ENCODE data around the gene TUBB1.

The TUBB1 gene

GRCh38 chr20:59015411-59015810 is 3.8 kb upstream of the TUBB1 start:
- ChIA-PET CTCF (no interaction called here), POLR2A (interaction anchor here (5.1 kb wide), 1 partner anchor 17 kb away, joined by 19 read pairs; the partner anchor contains the start of gene ATP5F1E)
- no peak overlapping the region for H3K4me3 ChIP-seq (ENCODE audit: low read depth, low read length)
- no peaks in the 10 kb centered on the region for H3K36me3 ChIP-seq (ENCODE audit: control insufficient read depth in 2 of 2, insufficient read depth in 1 of 2, low read length in 2 of 2)
- no peaks in the 10 kb centered on the region for H3K9me3 ChIP-seq (ENCODE audit: control insufficient read depth, insufficient read depth, low read depth, low read length)
- no peak for TF ChIP-seq ZNF391 (tag by site-specific recombination; IDR thresholded peaks at IDR 0.05; ENCODE audit: borderline replicate concordance, low read depth)
- TF ChIP-seq SETDB1 (IDR thresholded peaks at IDR 0.05; ENCODE audit: insufficient read length, low read length), result no peak
- TF ChIP-seq ZNF514 (tag by site-specific recombination; IDR thresholded peaks at IDR 0.05), result no peak
- TF ChIP-seq ZNF561 (tag by site-specific recombination; IDR thresholded peaks at IDR 0.05; ENCODE audit: borderline replicate concordance), result no peak
- no peak for TF ChIP-seq ZNF707 (tag by site-specific recombination; IDR thresholded peaks at IDR 0.05)
- no peak for TF ChIP-seq ZNF623 (tag by site-specific recombination; IDR thresholded peaks at IDR 0.05)
- no peak for TF ChIP-seq KLF8 (tag by site-specific recombination; IDR thresholded peaks at IDR 0.05)
- TF ChIP-seq ZSCAN5A (tag by site-specific recombination; IDR thresholded peaks at IDR 0.05), result no peak
- TF ChIP-seq ZNF510 (tag by site-specific recombination; IDR thresholded peaks at IDR 0.05; ENCODE audit: insufficient replicate concordance), result no peak
- no peak for TF ChIP-seq HOXD13 (CRISPR knock-in tag; IDR thresholded peaks at IDR 0.05; ENCODE audit: borderline replicate concordance)
- no peak for TF ChIP-seq ZNF585B (tag by site-specific recombination; IDR thresholded peaks at IDR 0.05)
- TF ChIP-seq KLF10 (tag by site-specific recombination; IDR thresholded peaks at IDR 0.05), result no peak
- TF ChIP-seq ZNF558 (tag by site-specific recombination; IDR thresholded peaks at IDR 0.05), result no peak
- TF ChIP-seq, protein P1, sequence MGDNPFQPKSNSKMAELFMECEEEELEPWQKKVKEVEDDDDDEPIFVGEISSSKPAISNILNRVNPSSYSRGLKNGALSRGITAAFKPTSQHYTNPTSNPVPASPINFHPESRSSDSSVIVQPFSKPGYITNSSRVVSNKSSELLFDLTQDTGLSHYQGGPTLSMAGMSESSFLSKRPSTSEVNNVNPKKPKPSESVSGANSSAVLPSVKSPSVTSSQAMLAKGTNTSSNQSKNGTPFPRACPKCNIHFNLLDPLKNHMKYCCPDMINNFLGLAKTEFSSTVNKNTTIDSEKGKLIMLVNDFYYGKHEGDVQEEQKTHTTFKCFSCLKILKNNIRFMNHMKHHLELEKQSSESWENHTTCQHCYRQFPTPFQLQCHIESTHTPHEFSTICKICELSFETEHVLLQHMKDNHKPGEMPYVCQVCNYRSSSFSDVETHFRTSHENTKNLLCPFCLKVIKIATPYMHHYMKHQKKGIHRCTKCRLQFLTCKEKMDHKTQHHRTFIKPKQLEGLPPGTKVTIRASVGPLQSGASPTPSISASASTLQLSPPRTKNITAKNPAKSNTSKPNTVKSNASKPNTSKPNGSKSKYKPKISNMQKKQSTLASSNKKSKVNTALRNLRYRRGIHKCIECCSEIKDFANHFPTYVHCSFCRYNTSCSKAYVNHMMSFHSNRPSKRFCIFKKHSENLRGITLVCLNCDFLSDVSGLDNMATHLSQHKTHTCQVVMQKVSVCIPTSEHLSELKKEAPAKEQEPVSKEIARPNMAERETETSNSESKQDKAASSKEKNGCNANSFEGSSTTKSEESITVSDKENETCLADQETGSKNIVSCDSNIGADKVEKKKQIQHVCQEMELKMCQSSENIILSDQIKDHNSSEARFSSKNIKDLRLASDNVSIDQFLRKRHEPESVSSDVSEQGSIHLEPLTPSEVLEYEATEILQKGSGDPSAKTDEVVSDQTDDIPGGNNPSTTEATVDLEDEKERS (tag by site-specific recombination; IDR thresholded peaks at IDR 0.05), result no peak
- no peak for TF ChIP-seq KLF16 (tag by site-specific recombination; IDR thresholded peaks at IDR 0.05)
- TF ChIP-seq ZEB2 (tag by site-specific recombination; IDR thresholded peaks at IDR 0.05), result no peak
- no peak for TF ChIP-seq ZNF658 (tag by site-specific recombination; IDR thresholded peaks at IDR 0.05)
- no peak for TF ChIP-seq HOXC10 (CRISPR knock-in tag; IDR thresholded peaks at IDR 0.05)
- no peak for TF ChIP-seq IKZF3 (tag by site-specific recombination; IDR thresholded peaks at IDR 0.05)
- TF ChIP-seq, protein P2, sequence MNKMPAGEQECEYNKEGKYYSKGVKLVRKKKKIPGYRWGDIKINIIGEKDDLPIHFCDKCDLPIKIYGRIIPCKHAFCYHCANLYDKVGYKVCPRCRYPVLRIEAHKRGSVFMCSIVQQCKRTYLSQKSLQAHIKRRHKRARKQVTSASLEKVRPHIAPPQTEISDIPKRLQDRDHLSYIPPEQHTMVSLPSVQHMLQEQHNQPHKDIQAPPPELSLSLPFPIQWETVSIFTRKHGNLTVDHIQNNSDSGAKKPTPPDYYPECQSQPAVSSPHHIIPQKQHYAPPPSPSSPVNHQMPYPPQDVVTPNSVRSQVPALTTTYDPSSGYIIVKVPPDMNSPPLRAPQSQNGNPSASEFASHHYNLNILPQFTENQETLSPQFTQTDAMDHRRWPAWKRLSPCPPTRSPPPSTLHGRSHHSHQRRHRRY (tag by site-specific recombination; IDR thresholded peaks at IDR 0.05), result no peak
- H3K27ac ChIP-seq (ENCODE audit: extremely low read depth, low read depth, low read length), result no peak overlapping the region
- H3K4me1 ChIP-seq (ENCODE audit: control insufficient read depth, insufficient read depth, low read length), result no peaks in the 10 kb centered on the region

- no peak overlapping the region for H3K27ac ChIP-seq (ENCODE audit: extremely low read depth, low read depth, low read length)
- ChIA-PET CTCF (no interaction called here), POLR2A (interaction anchor here (5.1 kb wide), 1 partner anchor 16 kb away, joined by 19 read pairs; the partner anchor contains the start of gene ATP5F1E)
- H3K36me3 ChIP-seq (ENCODE audit: control insufficient read depth in 2 of 2, insufficient read depth in 1 of 2, low read length in 2 of 2), result no peaks in the 10 kb centered on the region
- H3K9me3 ChIP-seq (ENCODE audit: control insufficient read depth, insufficient read depth, low read depth, low read length), result no peaks in the 10 kb centered on the region
- no peak overlapping the region for H3K4me3 ChIP-seq (ENCODE audit: low read depth, low read length)
- no peaks in the 10 kb centered on the region for H3K4me1 ChIP-seq (ENCODE audit: control insufficient read depth, insufficient read depth, low read length)
- TF ChIP-seq ZNF121 (tag by site-specific recombination; IDR thresholded peaks at IDR 0.05) (no peak), SALL2 (tag by site-specific recombination; IDR thresholded peaks at IDR 0.05; ENCODE audit: borderline replicate concordance) (no peak), ZNF768 (tag by site-specific recombination; IDR thresholded peaks at IDR 0.05) (no peak), KLF10 (tag by site-specific recombination; IDR thresholded peaks at IDR 0.05) (no peak), ZBTB21 (tag by site-specific recombination; IDR thresholded peaks at IDR 0.05) (no peak), ZNF133 (tag by site-specific recombination; IDR thresholded peaks at IDR 0.05) (no peak), ZNF777 (tag by site-specific recombination; IDR thresholded peaks at IDR 0.05; ENCODE audit: borderline replicate concordance) (no peak), ZNF391 (tag by site-specific recombination; IDR thresholded peaks at IDR 0.05; ENCODE audit: borderline replicate concordance, low read depth) (no peak)
- TF ChIP-seq, protein P3, sequence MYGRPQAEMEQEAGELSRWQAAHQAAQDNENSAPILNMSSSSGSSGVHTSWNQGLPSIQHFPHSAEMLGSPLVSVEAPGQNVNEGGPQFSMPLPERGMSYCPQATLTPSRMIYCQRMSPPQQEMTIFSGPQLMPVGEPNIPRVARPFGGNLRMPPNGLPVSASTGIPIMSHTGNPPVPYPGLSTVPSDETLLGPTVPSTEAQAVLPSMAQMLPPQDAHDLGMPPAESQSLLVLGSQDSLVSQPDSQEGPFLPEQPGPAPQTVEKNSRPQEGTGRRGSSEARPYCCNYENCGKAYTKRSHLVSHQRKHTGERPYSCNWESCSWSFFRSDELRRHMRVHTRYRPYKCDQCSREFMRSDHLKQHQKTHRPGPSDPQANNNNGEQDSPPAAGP (tag by site-specific recombination; IDR thresholded peaks at IDR 0.05), result no peak
Observed at GRCh38 chr20:59015812-59016711, 3.2 kb upstream of the TUBB1 start.
